HG03469 (cell line): Measurements from ENCODE around the gene C2CD3.
A peak's percentile ranks its signal among the peaks of the same experiment; 100 is the strongest.

Experiments used
- ATAC-seq: cut with Tn5 transposase; IDR thresholded peaks from one replicate; pipeline ENCODE4 v1.9.1; 2021; ENCODE audit warnings: mild to moderate bottlenecking, moderate library complexity, moderate number of reproducible peaks; ENCODE audit not compliant: unreplicated experiment

C2CD3 gene

GRCh38 chr11:73983741-73984538, 186.9 kb downstream of the C2CD3 start:
- ATAC-seq, result no peak

GRCh38 chr11:73982990-73983740, 187.6 kb downstream of the C2CD3 start:
- ATAC-seq, result peak; percentile 33

GRCh38 chr11:73982595-73982989, 188.2 kb downstream of the C2CD3 start, which contains the start of gene UCP2:
TSS of gene UCP2 (minus strand) at chr11:73982843. CDS start at chr11:73978378, 4,465 bp downstream.
- ATAC-seq, result peak; percentile 25

- ATAC-seq, result no peak
Observed at GRCh38 chr11:73981051-73981805, 189.6 kb downstream of the C2CD3 start.

- ATAC-seq, result peak; percentile 32
Observed at GRCh38 chr11:73980001-73980961, 190.5 kb downstream of the C2CD3 start.

- ATAC-seq, result no peak
Observed at GRCh38 chr11:73978576-73979086, 192.2 kb downstream of the C2CD3 start.

GRCh38 chr11:73977856-73978519, 192.8 kb downstream of the C2CD3 start:
- ATAC-seq, result no peak

- ATAC-seq, result no peak
Observed at GRCh38 chr11:73976451-73977151, 194.2 kb downstream of the C2CD3 start.

GRCh38 chr11:73975479-73975757, 195.4 kb downstream of the C2CD3 start:
- ATAC-seq, result no peak

GRCh38 chr11:73974604-73975478, 196.0 kb downstream of the C2CD3 start:
- ATAC-seq, result no peak

- no peak for ATAC-seq
Observed at GRCh38 chr11:73972620-73973449, 198.0 kb downstream of the C2CD3 start.

GRCh38 chr11:73972187-73972586, 198.6 kb downstream of the C2CD3 start:
- ATAC-seq, result no peak

- no peak for ATAC-seq
Observed at GRCh38 chr11:73971175-73971719, 199.6 kb downstream of the C2CD3 start.

- ATAC-seq, result no peak
Observed at GRCh38 chr11:73969991-73970800, 200.6 kb downstream of the C2CD3 start.

- no peak for ATAC-seq
Observed at GRCh38 chr11:73969091-73969490, 201.7 kb downstream of the C2CD3 start.

GRCh38 chr11:73968356-73968966, 202.3 kb downstream of the C2CD3 start:
- ATAC-seq, result no peak
